Measurements from ENCODE around the gene C3orf49. TPM values are rescaled to one million over a fixed set of nuclear protein-coding genes. Genes with fewer than 3 reads are reported as not detected.

C3orf49 gene
- total RNA-seq, 1 experiment from 2014 or later: not detected

GRCh38 chr3:63877737-63878393, 58.8 kb downstream of the C3orf49 start:
- Histone ChIP-seq H3K9ac (ENCODE audit: low read length) (no peak overlapping the region), H3K9me3 (ENCODE audit: control insufficient read depth in 1 of 2, insufficient read depth in 1 of 2, low read depth in 1 of 2, low read length in 2 of 2) (no peaks in the 10 kb centered on the region), H3K27ac (ENCODE audit: low read depth, low read length) (no peak overlapping the region), H3K9me2 (ENCODE audit: insufficient read depth) (no peaks in the 10 kb centered on the region), H2AFZ (ENCODE audit: low read depth, low read length, poor library complexity, severe bottlenecking) (no peak overlapping the region), H3K4me1 (ENCODE audit: control insufficient read depth in 1 of 2, insufficient read depth in 2 of 2, low read length in 2 of 2) (no peaks in the 10 kb centered on the region; a peak in 1 of 4 replicates), H3K27me3 (ENCODE audit: insufficient read depth, low read length) (no peaks in the 10 kb centered on the region), H3K79me2 (ENCODE audit: insufficient read depth, low read length) (peaks cover 63% of the 10 kb centered on the region), H3K4me2 (ENCODE audit: low read length) (no peak overlapping the region), H3K36me3 (ENCODE audit: control insufficient read depth in 1 of 2, insufficient read depth in 2 of 2, low read length in 2 of 2) (no peaks in the 10 kb centered on the region), H4K20me1 (ENCODE audit: insufficient read depth) (0 out of 2 replicates have a peak, but pooled peaks cover 5% of the 10 kb centered on the region), H3K4me3 (replicated peaks in 1 of 2; ENCODE audit: low read depth in 1 of 2, low read length in 2 of 2) (no peak overlapping the region)
- TF ChIP-seq ZBTB33 (IDR thresholded peaks at IDR 0.05; ENCODE audit: extremely low read depth, insufficient replicate concordance, low read length) (no peak), CEBPB (IDR thresholded peaks at IDR 0.05; ENCODE audit: low read depth) (no peak), SRF (IDR thresholded peaks at IDR 0.05; ENCODE audit: low read depth) (no peak), SIN3A (IDR thresholded peaks at IDR 0.05; ENCODE audit: low read depth) (no peak), EGR1 (IDR thresholded peaks at IDR 0.05; ENCODE audit: low read depth) (no peak), CBX3 (IDR thresholded peaks at IDR 0.05; ENCODE audit: low read depth) (no peak), MAX (IDR thresholded peaks at IDR 0.05) (no peak), YY1 (IDR thresholded peaks at IDR 0.05; ENCODE audit: extremely low read depth, insufficient replicate concordance, low read depth, low read length) (no peak), FOSL1 (IDR thresholded peaks at IDR 0.05; ENCODE audit: low read depth) (no peak), EZH2phosphoT487 (IDR thresholded peaks at IDR 0.05; ENCODE audit: borderline replicate concordance) (no peak), TCF7L2 (IDR thresholded peaks at IDR 0.05; ENCODE audit: borderline replicate concordance, extremely low read depth, insufficient read depth, insufficient read length) (no peak), ELF1 (IDR thresholded peaks at IDR 0.05; ENCODE audit: borderline replicate concordance, low read depth) (no peak)
- TF ChIP-seq, protein P1, sequence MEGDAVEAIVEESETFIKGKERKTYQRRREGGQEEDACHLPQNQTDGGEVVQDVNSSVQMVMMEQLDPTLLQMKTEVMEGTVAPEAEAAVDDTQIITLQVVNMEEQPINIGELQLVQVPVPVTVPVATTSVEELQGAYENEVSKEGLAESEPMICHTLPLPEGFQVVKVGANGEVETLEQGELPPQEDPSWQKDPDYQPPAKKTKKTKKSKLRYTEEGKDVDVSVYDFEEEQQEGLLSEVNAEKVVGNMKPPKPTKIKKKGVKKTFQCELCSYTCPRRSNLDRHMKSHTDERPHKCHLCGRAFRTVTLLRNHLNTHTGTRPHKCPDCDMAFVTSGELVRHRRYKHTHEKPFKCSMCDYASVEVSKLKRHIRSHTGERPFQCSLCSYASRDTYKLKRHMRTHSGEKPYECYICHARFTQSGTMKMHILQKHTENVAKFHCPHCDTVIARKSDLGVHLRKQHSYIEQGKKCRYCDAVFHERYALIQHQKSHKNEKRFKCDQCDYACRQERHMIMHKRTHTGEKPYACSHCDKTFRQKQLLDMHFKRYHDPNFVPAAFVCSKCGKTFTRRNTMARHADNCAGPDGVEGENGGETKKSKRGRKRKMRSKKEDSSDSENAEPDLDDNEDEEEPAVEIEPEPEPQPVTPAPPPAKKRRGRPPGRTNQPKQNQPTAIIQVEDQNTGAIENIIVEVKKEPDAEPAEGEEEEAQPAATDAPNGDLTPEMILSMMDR (IDR thresholded peaks at IDR 0.05 in 2 of 3, conservative IDR thresholded peaks at IDR 0.05 in 1 of 3; ENCODE audit: borderline replicate concordance in 1 of 3, insufficient read depth in 1 of 3, low read depth in 2 of 3, low read length in 2 of 3): no peak
- TF ChIP-seq, protein P2, sequence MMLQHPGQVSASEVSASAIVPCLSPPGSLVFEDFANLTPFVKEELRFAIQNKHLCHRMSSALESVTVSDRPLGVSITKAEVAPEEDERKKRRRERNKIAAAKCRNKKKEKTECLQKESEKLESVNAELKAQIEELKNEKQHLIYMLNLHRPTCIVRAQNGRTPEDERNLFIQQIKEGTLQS (IDR thresholded peaks at IDR 0.05): no peak
- ChIA-PET POLR2A (no interaction called here), CTCF (no interaction called here), RAD21 (ENCODE audit: low non-redundant PET in 1 of 2, low total read pairs in 2 of 2, uncharacterized antibody in 2 of 2, unreplicated experiment in 2 of 2) (no interaction called here)
- intact Hi-C loops (cut with micrococcal nuclease): no loop called here
- DNase-seq (ENCODE audit: low read depth, low spot score) (no peak), ATAC-seq (no peak)
- no TSS peak for BruUV-seq (replicated peaks)
